Right lobe of liver (tissue), 6 donors: ENCODE data around the gene BCAP31. TPM values are rescaled to one million over a fixed set of nuclear protein-coding genes. Genes with fewer than 3 reads are reported as not detected.

Source experiments
- ATAC-seq, 4 donors: fragments of 200-7000 bp; cut with Tn5 transposase; one replicate each; pipeline ENCODE4 v1.9.1; 2020; ENCODE audit warnings: mild to moderate bottlenecking in 4 of 4, moderate library complexity in 4 of 4
- DNase-seq, 3 donors: peaks; one replicate each; pipeline ENCODE4 v3.0.0-alpha.2; 2020
- H3K27ac ChIP-seq, 3 donors: fragments of 200-600 bp; one replicate each; pipeline ENCODE4 v1.8.0; 2022
- H3K27me3 ChIP-seq, 2 donors: fragments of 200-600 bp; one replicate each; pipeline ENCODE4 v1.8.0; 2022
- H3K36me3 ChIP-seq, 4 donors: fragments of 200-600 bp; sonication (generic) in 1 of 4; one replicate each; pipeline versions ENCODE4 v1.5.1 to v1.8.0; 2017 to 2022; ENCODE audit warnings: control low read depth in 1 of 4
- H3K4me1 ChIP-seq, 4 donors: fragments of 200-600 bp; sonication (generic) in 1 of 4; one replicate each; pipeline versions ENCODE4 v1.5.1 to v1.8.0; 2017 to 2022; ENCODE audit warnings: control low read depth in 1 of 4
- H3K4me3 ChIP-seq, 3 donors: fragments of 200-600 bp; one replicate each; pipeline ENCODE4 v1.8.0; 2022
- H3K9me3 ChIP-seq, 4 donors: fragments of 200-600 bp; sonication (generic) in 1 of 4; one replicate each; pipeline versions ENCODE4 v1.5.1 to v1.8.0; 2017 to 2022; ENCODE audit warnings: control low read depth in 1 of 4
- POLR2A ChIP-seq: fragments of 450-650 bp; IDR thresholded peaks from one replicate; pipeline ENCODE4 v1.6.1; 2017; ENCODE audit warnings: antibody characterized with exemption, mild to moderate bottlenecking
- WGBS: methylation state at CpG from one replicate; pipeline ENCODE4 v1.1.6; 2018; ENCODE audit warnings: low coverage, low lambda C conversion rate; ENCODE audit not compliant: insufficient coverage; ENCODE audit errors: missing lambda C conversion rate; 5-methylcytosine and 5-hydroxymethylcytosine counted together
- intact Hi-C, 2 donors: fragments of 100-400 bp; cut with DNase I; formaldehyde crosslinking; loops; one replicate each; pipeline versions ENCODE4 v1.11.2 to v1.14.1; 2022
- total RNA-seq, 6 experiments: library from RNA; depleted of rRNA in 2 of 6; stranded (reverse); fragments of >200 nt in 2 of 6; fragmentation: NEBNext Ultra II Directional in 3 of 6; extraction: Animal tissue kit (Norgen Biotek cat#: 25700) in 3 of 6; gene quantifications; one replicate each; pipeline versions ENCODE4 v1.1.0 to v1.2.4, GENCODE V29; 2016 to 2023
- TF ChIP-seq, protein P1 (sequence below), 4 donors: fragments of 200-600 bp in 3 of 4; fragments of 450-650 bp in 1 of 4; IDR thresholded peaks; one replicate each; pipeline versions ENCODE4 v1.5.1 to v1.8.0; 2016 to 2022; ENCODE audit warnings: antibody characterized with exemption in 4 of 4, mild to moderate bottlenecking in 2 of 4
- donor health status: DM: no; HTN: yes; CAD: no.
- donor health status: DM: no; HTN: no; CAD: no.
- donor health status: DM: no; HTN: no; CAD: no.
- donor health status: DM: no; HTN: yes; CAD: no.
- donor health status: DM: no; HTN: yes; CAD: no.

BCAP31 gene
- total RNA-seq, 6 experiments from 2014 or later = 100 to 126 (median 107) TPM

DNA sequence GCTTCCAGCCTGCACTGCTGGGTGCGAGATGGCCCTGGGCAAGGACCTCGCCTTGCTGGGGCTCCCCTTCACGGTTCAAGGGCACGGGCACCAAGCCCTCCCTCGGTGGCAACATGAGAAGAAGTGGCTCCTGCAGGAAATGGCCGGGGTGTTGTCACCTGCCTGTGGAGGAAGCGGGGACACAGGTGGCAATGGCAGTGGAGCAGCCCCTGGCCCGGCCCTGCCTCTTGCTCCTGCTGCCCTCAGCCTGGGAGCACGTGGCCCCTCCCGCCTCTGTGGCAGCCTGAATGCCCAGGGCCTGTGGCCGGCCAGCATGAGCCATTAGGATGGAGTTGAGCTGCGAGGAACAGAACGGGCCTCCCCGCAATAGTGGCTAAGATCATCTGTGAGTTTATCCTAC is 17.3 kb upstream of the BCAP31 start:
- no peaks in the 10 kb centered on the region for H3K9me3 ChIP-seq
- TF ChIP-seq, protein P1, sequence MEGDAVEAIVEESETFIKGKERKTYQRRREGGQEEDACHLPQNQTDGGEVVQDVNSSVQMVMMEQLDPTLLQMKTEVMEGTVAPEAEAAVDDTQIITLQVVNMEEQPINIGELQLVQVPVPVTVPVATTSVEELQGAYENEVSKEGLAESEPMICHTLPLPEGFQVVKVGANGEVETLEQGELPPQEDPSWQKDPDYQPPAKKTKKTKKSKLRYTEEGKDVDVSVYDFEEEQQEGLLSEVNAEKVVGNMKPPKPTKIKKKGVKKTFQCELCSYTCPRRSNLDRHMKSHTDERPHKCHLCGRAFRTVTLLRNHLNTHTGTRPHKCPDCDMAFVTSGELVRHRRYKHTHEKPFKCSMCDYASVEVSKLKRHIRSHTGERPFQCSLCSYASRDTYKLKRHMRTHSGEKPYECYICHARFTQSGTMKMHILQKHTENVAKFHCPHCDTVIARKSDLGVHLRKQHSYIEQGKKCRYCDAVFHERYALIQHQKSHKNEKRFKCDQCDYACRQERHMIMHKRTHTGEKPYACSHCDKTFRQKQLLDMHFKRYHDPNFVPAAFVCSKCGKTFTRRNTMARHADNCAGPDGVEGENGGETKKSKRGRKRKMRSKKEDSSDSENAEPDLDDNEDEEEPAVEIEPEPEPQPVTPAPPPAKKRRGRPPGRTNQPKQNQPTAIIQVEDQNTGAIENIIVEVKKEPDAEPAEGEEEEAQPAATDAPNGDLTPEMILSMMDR (IDR thresholded peaks at IDR 0.05) = no peak
- no peak for TF ChIP-seq POLR2A
- no peak for ATAC-seq
- intact Hi-C loops = no loop called here
- no peak overlapping the region for H3K4me3 ChIP-seq
- H3K4me1 ChIP-seq = no peaks in the 10 kb centered on the region
- WGBS = no CpG with 5 or more reads among the region's 14 CpGs
- no peaks in the 10 kb centered on the region for H3K27me3 ChIP-seq
- no peak overlapping the region for H3K27ac ChIP-seq
- peaks cover 0 to 7% (median 0%) of the 10 kb centered on the region in 4 donors for H3K36me3 ChIP-seq
- no peak for DNase-seq

DNA sequence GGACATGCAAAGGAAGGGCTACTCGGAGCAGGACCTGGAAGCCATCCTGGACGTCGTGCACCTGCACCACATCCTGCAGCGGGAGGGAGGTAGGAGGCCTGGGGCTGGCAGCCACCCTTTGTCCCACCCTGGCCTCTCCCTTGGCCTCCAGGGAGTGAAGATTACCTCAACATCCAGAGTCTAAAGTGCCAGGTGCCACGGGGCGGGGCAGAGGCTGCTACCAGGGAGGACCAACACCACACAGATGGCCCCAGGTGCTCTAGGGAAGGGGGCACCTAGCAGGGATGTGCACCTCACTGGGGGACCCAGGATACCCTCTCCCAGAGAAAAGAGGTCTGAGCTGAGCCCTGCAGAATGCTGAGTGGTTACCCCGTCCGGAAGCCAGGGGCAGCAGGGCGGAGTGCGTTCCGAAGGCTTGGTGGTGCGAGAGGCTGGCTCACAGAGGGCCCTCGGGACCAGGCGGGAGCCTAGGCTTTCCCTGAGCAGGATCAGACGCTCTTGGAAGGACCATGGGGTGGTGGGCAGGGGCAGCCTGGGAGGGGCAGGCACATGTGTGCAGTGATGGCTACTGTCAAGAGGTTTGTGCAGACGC is 16.5 kb upstream of the BCAP31 start:
- no peak for ATAC-seq
- 83% methylated on average over 2 of the region's 16 CpGs for WGBS

DNA sequence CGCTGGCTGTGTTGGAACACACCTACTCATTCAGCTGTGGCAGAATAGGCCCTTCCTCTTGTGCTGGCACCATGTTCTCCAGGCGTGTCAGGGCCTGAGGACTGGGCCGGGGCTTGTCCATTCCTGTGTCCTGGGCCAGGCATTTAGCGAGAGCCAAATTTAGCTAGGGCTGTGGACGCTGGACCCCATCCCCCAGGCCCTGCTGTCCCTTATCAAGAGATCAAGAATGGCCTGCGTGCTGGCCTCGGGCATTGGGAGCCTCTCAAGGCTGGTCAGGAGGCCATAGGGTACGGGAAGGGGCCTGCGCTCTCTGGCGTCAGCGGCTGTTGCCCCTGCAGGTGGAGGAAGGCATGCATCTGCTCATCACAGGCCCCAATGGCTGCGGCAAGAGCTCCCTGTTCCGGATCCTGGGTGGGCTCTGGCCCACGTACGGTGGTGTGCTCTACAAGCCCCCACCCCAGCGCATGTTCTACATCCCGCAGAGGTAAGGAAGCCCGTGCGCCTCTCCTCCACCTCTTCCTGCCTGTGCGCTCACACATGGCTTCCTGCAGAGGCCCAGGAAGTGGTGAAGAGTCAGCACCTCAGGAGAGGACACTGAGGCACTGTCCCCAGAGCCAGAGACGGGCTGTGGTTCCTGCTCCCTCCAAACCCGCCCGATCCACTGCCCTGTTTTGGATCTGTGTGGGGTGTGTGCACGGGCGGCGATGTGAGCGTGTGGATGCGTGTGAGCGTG is 15.7 kb upstream of the BCAP31 start:
- WGBS = 74% methylated on average over 4 of the region's 29 CpGs
- Histone ChIP-seq H3K27ac (no peak overlapping the region), H3K27me3 (no peaks in the 10 kb centered on the region), H3K4me3 (no peak overlapping the region), H3K4me1 (no peaks in the 10 kb centered on the region), H3K36me3 (peaks cover 0 to 7% (median 0%) of the 10 kb centered on the region in 4 donors), H3K9me3 (no peaks in the 10 kb centered on the region)
- peak in 1 of 4 donors; percentile 20 for ATAC-seq
- DNase-seq = no peak
- no peak for TF ChIP-seq POLR2A
- TF ChIP-seq, protein P1 (IDR thresholded peaks at IDR 0.05) = no peak
- intact Hi-C loops = no loop called here

More for the DNA sequence above, 16.5 kb upstream of the BCAP31 start:
- Histone ChIP-seq H3K27ac (no peak overlapping the region), H3K27me3 (no peaks in the 10 kb centered on the region), H3K4me3 (no peak overlapping the region), H3K9me3 (no peaks in the 10 kb centered on the region), H3K4me1 (no peaks in the 10 kb centered on the region), H3K36me3 (peaks cover 0 to 7% (median 0%) of the 10 kb centered on the region in 4 donors)
- intact Hi-C loops = no loop called here
- TF ChIP-seq POLR2A = no peak
- TF ChIP-seq, protein P1 (IDR thresholded peaks at IDR 0.05) = no peak
- no peak for DNase-seq

DNA sequence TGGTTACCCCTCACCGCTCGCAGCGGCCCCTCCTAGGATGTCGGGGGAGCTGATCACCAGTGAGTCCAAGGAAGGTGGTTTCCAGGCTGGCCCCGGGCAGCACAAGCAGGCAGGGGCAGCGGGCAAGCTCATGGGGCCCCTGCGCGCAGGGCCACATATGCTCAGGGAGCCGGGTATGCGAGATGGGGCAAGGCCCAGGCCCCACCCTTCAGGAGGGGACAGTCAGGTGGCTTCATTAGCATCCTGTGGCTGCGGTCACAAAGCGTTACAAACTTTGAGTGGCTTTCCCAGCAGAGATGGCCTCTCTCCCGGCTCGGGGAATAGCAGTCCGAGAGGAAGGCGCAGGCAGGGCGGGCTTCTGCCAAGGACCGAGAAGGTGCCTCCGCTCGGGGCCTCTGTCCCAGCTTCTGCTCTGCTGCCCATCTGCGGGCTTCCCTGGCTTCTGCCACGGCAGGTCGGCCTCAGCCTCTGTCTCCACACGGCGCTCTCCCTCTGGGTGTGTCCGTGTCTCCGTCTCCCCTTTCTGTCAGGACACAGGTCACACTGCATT is 13.9 kb upstream of the BCAP31 start:
- intact Hi-C loops = no loop called here

More for the DNA sequence above, 13.9 kb upstream of the BCAP31 start:
- no peaks in the 10 kb centered on the region for H3K9me3 ChIP-seq
- no peak overlapping the region for H3K4me3 ChIP-seq
- no peaks in the 10 kb centered on the region for H3K27me3 ChIP-seq
- no CpG with 5 or more reads among the region's 27 CpGs for WGBS
- DNase-seq (no peak), ATAC-seq (no peak)
- H3K27ac ChIP-seq = no peak overlapping the region
- no peaks in the 10 kb centered on the region for H3K4me1 ChIP-seq
- TF ChIP-seq POLR2A = no peak
- TF ChIP-seq, protein P1 (IDR thresholded peaks at IDR 0.05) = no peak
- peaks cover 0 to 7% (median 0%) of the 10 kb centered on the region in 4 donors for H3K36me3 ChIP-seq
